NOMO-1 treated with DMSO at 0.1 percent for 48 hours (cell line): ENCODE results near the gene VSIG10L2.

Source experiments
- DNase-seq: peaks from one replicate; lab custom pipeline; 2025; ENCODE audit not compliant: unreplicated experiment; lab: John Stamatoyannopoulos, UW

Gene VSIG10L2

GRCh38 chr11:125999234-125999880 lies 53.5 kb downstream of the VSIG10L2 start:
- DNase-seq: no peak

GRCh38 chr11:126002181-126002580 lies 56.3 kb downstream of the VSIG10L2 start:
- no peak for DNase-seq
